Measurements from ENCODE around the gene PPM1H. TPM values are rescaled to one million over a fixed set of nuclear protein-coding genes. Genes with fewer than 3 reads are reported as not detected.

PPM1H gene
- total and polyA plus RNA-seq, 4 donors, result 2.3 to 7.2 (median 4.1) TPM

GRCh38 chr12:62728741-62729140, 206.2 kb downstream of the PPM1H start (continued):
- TF ChIP-seq REST (IDR thresholded peaks at IDR 0.05) (no peak), GABPA (IDR thresholded peaks at IDR 0.05 in 1 of 2, conservative IDR thresholded peaks at IDR 0.05 in 1 of 2) (no peak), FOXA1 (IDR thresholded peaks at IDR 0.05) (no peak), NR2F2 (IDR thresholded peaks at IDR 0.05) (no peak)

GRCh38 chr12:62726471-62726980, 208.4 kb downstream of the PPM1H start:
- Histone ChIP-seq H3K27me3 (ENCODE audit: control insufficient read depth in 4 of 4, insufficient read depth in 4 of 4, low read length in 3 of 4) (no peaks in the 10 kb centered on the region), H3K9ac (ENCODE audit: low read depth in 1 of 2, low read length in 2 of 2) (no peak overlapping the region), H3K4me1 (ENCODE audit: control insufficient read depth in 4 of 4, insufficient read depth in 4 of 4, low read length in 3 of 4) (peaks cover 0 to 3% (median 0%) of the 10 kb centered on the region in 4 donors), H3K4me3 (ENCODE audit: low read depth in 1 of 3, low read length in 3 of 3) (no peak overlapping the region), H3K27ac (ENCODE audit: low read depth in 1 of 2, low read length in 2 of 2) (no peak overlapping the region), H3K36me3 (ENCODE audit: control insufficient read depth in 4 of 4, insufficient read depth in 3 of 4, low read depth in 1 of 4, low read length in 3 of 4) (no peaks in the 10 kb centered on the region), H3K9me3 (ENCODE audit: control insufficient read depth in 4 of 4, low read length in 3 of 4) (no peaks in the 10 kb centered on the region)
- no peak for DNase-seq (ENCODE audit: low spot score)
- no peak for TF ChIP-seq SP1 (IDR thresholded peaks at IDR 0.05)
- TF ChIP-seq ATF3 (IDR thresholded peaks at IDR 0.05), result no peak
- TF ChIP-seq EGR1 (IDR thresholded peaks at IDR 0.05; ENCODE audit: low read depth in 2 of 2), result no peak
- 97% methylated on average over 6 of the region's 6 CpGs for WGBS

GRCh38 chr12:62725781-62726180, 209.2 kb downstream of the PPM1H start:
- no peak for DNase-seq (ENCODE audit: low spot score)
- TF ChIP-seq NR2F2 (IDR thresholded peaks at IDR 0.05), result no peak
- no peak overlapping the region for H3K9ac ChIP-seq (ENCODE audit: low read depth in 1 of 2, low read length in 2 of 2)
- WGBS, result 85% methylated on average over 1 of the region's 1 CpG
- no peak overlapping the region for H3K27ac ChIP-seq (ENCODE audit: low read depth in 1 of 2, low read length in 2 of 2)
- no peaks in the 10 kb centered on the region for H3K9me3 ChIP-seq (ENCODE audit: control insufficient read depth in 4 of 4, low read length in 3 of 4)
- H3K27me3 ChIP-seq (ENCODE audit: control insufficient read depth in 4 of 4, insufficient read depth in 4 of 4, low read length in 3 of 4), result no peaks in the 10 kb centered on the region
- no peaks in the 10 kb centered on the region for H3K36me3 ChIP-seq (ENCODE audit: control insufficient read depth in 4 of 4, insufficient read depth in 3 of 4, low read depth in 1 of 4, low read length in 3 of 4)
- H3K4me1 ChIP-seq (ENCODE audit: control insufficient read depth in 4 of 4, insufficient read depth in 4 of 4, low read length in 3 of 4), result peaks cover 0 to 3% (median 0%) of the 10 kb centered on the region in 4 donors
- H3K4me3 ChIP-seq (ENCODE audit: low read depth in 1 of 3, low read length in 3 of 3), result no peak overlapping the region

GRCh38 chr12:62724947-62725451, 210.0 kb downstream of the PPM1H start:
- 85% methylated on average over 4 of the region's 4 CpGs for WGBS
- Histone ChIP-seq H3K27me3 (ENCODE audit: control insufficient read depth in 4 of 4, insufficient read depth in 4 of 4, low read length in 3 of 4) (no peaks in the 10 kb centered on the region), H3K36me3 (ENCODE audit: control insufficient read depth in 4 of 4, insufficient read depth in 3 of 4, low read depth in 1 of 4, low read length in 3 of 4) (no peaks in the 10 kb centered on the region), H3K27ac (ENCODE audit: low read depth in 1 of 2, low read length in 2 of 2) (no peak overlapping the region), H3K9me3 (ENCODE audit: control insufficient read depth in 4 of 4, low read length in 3 of 4) (no peaks in the 10 kb centered on the region), H3K4me3 (ENCODE audit: low read depth in 1 of 3, low read length in 3 of 3) (no peak overlapping the region), H3K9ac (ENCODE audit: low read depth in 1 of 2, low read length in 2 of 2) (no peak overlapping the region), H3K4me1 (ENCODE audit: control insufficient read depth in 4 of 4, insufficient read depth in 4 of 4, low read length in 3 of 4) (peaks cover 0 to 3% (median 0%) of the 10 kb centered on the region in 4 donors)
- DNase-seq (ENCODE audit: low spot score), result no peak
- no peak for TF ChIP-seq REST (IDR thresholded peaks at IDR 0.05)
- TF ChIP-seq FOXA1 (IDR thresholded peaks at IDR 0.05), result no peak
- TF ChIP-seq CTCF (IDR thresholded peaks at IDR 0.05; ENCODE audit: low read depth, low read length, missing input control), result no peak
- no peak for TF ChIP-seq MAX (IDR thresholded peaks at IDR 0.05)
- TF ChIP-seq EGR1 (IDR thresholded peaks at IDR 0.05; ENCODE audit: low read depth in 2 of 2), result no peak
- TF ChIP-seq HNF4G (IDR thresholded peaks at IDR 0.05), result no peak
- TF ChIP-seq RXRA (IDR thresholded peaks at IDR 0.05), result no peak
- peak in 1 of 2 donors; percentile 28 for TF ChIP-seq JUND (IDR thresholded peaks at IDR 0.05)

All from liver (tissue), 9 donors.